Measurements from ENCODE around the gene CCDC116.
"Not testable (repeated sequence)": the region's sequence is repeated elsewhere in the genome, so short reads cannot be mapped to it uniquely, and the experiment has no call there.

CCDC116 gene, protein sequence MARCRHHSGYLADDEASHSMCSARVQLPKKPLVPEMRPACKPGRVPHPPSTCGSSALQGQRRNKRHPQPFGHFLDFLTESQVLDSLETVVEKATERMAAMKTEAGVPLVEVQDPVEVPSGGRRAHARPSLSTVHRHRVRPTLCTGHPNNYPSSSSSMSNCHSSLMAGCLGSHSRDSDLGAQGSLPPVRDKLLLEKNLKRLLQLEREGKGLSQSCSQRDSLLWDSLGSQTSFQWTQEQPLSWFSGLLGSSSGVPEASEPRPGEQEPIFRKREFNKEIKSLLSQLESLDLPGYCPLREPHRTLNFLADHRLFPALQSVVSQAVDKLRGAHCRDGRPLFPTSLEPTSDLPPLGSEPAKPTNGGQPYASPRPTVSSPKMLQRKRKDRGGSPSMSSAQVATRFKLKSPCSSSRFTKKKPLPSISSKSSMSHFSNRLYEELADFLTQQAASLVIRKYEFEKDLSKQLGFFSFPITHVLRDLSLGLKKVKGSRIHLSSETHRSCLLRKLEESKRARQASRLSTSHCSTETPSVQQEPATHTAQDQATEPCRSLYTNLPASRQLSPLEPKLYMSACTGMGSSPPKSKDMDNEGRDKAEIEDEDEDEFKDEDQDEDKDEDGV

GRCh38 chr22:21632237-21632895 is at the start of gene CCDC116:
TSS of gene CCDC116 (plus strand) at chr22:21632760. CDS start at chr22:21633182, 422 bp downstream.
- DNase-seq = no peak

GRCh38 chr22:21582801-21583740 is 49.5 kb upstream of the CCDC116 start:
- no peak for DNase-seq

GRCh38 chr22:21585389-21585788 is 47.2 kb upstream of the CCDC116 start:
- DNase-seq = no peak

GRCh38 chr22:21587803-21588611 is 44.6 kb upstream of the CCDC116 start:
- DNase-seq = no peak

- DNase-seq = no peak
These were observed 43.2 kb upstream of the CCDC116 start for GRCh38 chr22:21589396-21589795.

- no peak for DNase-seq
These were observed 41.5 kb upstream of the CCDC116 start for GRCh38 chr22:21590809-21591641.

- no peak for DNase-seq
These were observed 40.9 kb upstream of the CCDC116 start for GRCh38 chr22:21591695-21592094.

DNA sequence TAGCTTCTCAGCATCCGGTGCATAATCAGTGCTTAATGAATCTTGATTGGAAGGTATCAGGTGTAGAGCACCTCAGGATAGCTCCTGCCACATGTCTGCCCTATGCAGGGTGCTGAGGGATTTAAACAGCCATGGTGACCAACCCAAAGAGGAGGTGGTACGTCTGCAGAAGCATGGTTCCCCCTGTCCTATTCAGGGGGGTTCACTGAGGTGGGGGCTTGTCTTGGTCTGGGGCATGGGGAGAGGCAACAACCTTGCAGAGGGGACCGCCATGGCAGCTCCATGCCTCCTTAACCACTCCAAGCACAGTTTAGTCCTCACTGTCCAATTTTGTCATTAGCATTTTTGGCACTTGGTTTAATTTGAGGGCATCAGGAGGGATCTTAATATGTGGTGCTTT is 40.1 kb upstream of the CCDC116 start:
- DNase-seq = no peak

DNA sequence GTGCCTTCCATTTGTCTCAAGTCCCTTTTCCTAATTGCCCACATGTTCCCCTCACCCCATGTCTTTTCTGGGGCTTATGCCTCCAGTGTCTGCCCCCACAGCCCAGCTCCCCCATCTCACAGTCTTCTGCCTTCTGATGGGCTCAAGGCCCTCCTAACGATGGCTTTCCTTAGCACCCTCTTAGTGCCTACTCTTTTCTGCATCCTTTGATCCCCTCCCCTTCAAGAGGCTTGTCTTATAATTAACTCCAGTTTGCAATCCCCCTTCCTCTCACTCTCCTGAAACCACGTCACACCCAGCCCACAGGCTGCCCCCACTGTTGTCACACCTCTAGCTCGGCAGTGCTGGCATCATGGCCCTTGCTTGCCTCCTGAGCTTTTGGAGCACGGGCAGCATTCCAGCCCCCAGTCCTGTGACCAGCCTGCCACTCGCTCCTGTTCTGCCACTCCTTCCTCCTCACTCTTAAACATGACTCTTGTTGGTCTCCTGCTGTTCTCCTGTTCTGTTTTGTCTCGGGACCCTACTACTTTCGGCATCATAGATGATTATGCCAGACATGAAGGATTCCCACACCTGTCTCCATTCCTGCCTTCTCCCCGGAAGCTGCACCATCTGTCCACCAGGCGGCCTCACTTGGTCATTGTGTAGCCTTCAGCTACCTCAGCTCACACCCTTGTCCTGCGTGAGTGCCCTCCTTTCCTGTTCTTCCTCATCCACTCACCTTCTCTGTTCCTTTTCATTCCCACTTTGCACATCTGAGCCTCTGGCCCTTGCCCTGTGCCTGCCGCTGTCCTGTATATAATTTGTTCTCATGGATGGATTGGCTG is 38.9 kb upstream of the CCDC116 start:
- DNase-seq = peak; percentile 18

DNA sequence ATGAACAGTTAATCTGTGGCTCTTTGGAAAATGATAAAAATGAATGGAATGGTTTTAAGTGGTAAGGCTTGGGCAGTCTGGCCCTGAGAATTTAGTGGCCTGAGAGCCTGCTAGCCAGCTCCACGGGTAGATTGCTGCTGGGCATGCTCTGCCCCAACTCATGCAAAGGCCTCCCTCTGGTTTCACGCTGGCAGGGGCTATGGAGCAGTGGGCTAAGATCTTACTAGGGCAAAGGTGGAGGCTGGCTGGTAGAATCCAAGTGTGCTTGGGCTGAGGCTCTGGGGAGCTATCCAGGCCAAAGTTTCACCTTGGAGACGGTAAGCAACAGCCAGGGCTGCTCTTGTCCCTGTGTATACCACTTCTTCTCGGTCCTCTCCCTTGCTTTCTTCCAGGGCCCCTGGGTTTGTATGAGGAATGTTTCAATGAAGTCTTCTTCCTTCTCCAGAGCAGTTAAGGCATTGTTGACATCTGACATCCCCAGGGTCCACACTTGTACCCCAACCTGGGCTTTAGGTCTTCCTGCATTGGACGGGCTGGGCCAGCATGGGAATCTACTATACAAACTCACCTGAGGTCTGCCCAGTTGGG is 37.6 kb upstream of the CCDC116 start:
- no peak for DNase-seq

- not testable (repeated sequence) for DNase-seq
These were observed 36.0 kb upstream of the CCDC116 start for GRCh38 chr22:21596356-21597135.

DNA sequence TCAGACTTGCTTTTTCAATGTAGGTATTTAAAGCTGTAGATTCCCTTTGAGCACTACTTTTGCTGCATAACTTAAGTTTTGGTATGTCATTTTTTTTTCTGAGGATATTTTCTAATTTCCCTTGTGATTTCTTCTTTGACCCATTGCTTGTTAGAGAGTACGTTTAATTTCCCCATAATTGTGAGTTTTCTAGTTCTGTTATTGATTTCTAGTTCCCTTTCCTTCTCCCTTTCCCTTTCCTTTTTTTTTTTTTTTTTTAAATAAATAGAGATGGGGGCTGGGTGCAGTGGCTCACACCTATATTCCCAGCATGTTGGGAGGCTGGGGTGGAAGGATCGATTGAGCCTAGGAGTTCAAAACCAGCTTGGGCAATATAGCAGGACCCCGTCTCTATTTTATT is 34.3 kb upstream of the CCDC116 start:
- DNase-seq = no peak

- DNase-seq = no peak
These were observed 33.3 kb upstream of the CCDC116 start for GRCh38 chr22:21599053-21599893.

DNA sequence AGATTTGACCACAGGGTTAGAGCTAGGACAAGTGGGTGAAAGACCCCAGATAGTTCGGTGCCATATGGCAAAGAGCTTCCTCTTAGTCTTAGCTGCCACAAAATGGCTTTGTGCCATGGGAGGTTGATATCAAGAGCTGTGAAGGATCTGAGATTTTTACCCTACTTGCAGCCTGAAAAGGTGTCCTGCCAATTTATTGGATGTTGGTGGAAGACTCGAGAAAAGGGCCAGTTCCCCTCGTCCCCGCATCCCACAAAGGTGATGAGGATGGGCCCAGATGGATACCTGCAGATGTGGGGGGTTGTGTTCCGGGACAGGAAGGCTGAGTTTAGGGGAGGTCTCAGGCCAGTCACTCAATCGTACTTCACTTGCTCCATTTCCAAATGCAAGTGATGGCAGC is 30.0 kb upstream of the CCDC116 start:
- DNase-seq = no peak

DNA sequence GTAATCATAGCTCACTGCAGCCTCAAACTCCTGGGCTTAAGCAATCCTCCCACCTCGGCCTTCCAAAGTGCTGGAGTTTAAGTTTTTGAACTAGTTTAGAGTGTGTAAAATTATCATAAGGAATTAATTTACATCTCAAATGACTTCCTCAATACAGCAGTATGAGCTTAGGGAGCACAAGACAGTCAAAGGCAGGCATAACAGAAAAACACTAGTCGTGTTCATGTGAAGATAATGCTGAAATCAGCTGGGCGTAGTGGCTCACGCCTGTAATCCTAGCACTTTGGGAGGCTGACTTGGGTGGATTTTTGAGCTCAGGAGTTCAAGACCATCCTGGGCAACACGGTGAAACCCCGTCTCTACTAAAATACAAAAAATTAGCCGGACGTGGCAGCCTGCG is 28.6 kb upstream of the CCDC116 start:
- DNase-seq = no peak

DNA sequence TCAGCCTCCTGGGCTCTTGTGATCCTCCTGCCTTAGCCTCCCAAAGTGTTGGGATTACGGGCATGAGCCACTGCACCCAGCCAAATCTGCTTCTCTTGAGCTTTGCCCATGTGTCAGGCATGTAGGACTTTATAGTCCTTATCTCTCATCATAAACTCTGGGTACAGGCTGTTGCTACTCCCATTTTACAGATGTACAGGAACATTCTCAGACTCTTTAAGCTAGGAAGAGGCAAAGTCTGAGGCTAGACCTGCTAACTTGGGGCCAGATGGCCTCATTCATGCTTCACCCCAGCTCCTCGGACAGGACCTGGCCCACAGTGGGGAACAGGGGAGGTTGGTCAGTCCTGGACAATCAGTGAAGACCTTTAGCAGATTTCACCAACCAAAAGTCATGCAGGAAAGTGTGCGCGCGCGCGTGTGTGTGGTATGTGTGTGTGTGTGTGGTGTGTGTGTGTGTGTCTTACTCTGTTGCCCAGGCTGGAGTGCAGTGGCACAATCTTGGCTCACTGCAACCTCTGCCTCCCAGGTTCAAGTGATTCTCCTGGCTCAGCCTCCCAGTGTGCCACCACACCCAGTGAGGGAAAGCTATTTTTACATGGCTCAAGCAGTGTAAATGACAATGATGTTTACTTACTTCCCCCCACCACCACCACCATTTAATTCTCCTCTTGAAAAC is 26.5 kb upstream of the CCDC116 start:
- no peak for DNase-seq

DNA sequence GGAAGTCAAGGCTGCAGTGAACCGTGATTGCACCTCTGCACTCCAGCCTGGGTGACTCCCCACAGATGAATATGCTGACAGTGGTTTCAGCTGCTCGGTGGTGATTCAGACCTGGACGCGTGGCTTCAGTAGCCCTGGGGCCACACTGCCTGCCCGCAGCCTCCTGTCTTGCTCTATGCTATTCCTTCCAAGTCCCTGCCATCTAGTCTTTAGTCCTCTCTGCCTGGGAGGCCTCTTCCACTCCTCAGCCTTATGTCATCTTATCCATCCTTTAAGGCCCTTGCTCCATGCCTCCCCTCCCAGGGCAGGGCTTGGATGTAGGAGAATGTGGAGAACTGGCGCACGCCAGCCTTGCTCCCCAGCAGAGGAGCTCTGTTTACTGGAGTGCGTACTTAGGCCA is 25.8 kb upstream of the CCDC116 start:
- DNase-seq = no peak

Data from eye (tissue), 1 donor.